Measurements from ENCODE around the gene PTPRQ. TPM values are rescaled to one million over a fixed set of nuclear protein-coding genes. Genes with fewer than 3 reads are reported as not detected.

PTPRQ gene
- total RNA-seq, 4 donors from 2014 or later = 0.24 to 0.47 (median 0.30) TPM; not detected in 1

DNA sequence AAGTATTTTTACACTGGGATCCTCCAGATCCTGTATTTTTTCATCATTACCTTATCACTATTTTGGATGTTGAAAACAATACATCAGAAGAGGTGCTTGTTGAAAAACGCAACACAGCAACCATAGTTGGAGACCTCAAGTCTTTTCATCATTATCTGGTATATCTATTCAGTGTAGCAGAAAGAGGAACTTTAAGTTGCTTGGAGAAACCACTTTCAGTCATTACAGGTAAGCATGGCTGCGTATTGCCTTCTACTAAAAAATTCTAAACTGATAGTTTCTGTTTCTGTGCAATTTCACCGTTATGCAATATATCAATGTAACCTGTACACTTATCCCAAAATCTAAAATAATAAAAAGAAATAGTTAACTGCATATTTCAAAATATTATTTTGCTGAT, 32.2 kb upstream of the PTPRQ start:
- no peaks in the 10 kb centered on the region for H3K36me3 ChIP-seq
- no peaks in the 10 kb centered on the region for H3K4me1 ChIP-seq
- DNase-seq (ENCODE audit: low spot score in 2 of 2) = no peak
- no peaks in the 10 kb centered on the region for H3K27me3 ChIP-seq
- no peak for TF ChIP-seq POLR2A (IDR thresholded peaks at IDR 0.05)
- TF ChIP-seq, protein P1, sequence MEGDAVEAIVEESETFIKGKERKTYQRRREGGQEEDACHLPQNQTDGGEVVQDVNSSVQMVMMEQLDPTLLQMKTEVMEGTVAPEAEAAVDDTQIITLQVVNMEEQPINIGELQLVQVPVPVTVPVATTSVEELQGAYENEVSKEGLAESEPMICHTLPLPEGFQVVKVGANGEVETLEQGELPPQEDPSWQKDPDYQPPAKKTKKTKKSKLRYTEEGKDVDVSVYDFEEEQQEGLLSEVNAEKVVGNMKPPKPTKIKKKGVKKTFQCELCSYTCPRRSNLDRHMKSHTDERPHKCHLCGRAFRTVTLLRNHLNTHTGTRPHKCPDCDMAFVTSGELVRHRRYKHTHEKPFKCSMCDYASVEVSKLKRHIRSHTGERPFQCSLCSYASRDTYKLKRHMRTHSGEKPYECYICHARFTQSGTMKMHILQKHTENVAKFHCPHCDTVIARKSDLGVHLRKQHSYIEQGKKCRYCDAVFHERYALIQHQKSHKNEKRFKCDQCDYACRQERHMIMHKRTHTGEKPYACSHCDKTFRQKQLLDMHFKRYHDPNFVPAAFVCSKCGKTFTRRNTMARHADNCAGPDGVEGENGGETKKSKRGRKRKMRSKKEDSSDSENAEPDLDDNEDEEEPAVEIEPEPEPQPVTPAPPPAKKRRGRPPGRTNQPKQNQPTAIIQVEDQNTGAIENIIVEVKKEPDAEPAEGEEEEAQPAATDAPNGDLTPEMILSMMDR (IDR thresholded peaks at IDR 0.05) = no peak
- no peak for TF ChIP-seq POLR2AphosphoS5 (IDR thresholded peaks at IDR 0.05)
- WGBS = 65% methylated on average over 3 of the region's 3 CpGs
- H3K9me3 ChIP-seq = no peaks in the 10 kb centered on the region
- no peak overlapping the region for H3K4me3 ChIP-seq
- no peak overlapping the region for H3K27ac ChIP-seq

DNA sequence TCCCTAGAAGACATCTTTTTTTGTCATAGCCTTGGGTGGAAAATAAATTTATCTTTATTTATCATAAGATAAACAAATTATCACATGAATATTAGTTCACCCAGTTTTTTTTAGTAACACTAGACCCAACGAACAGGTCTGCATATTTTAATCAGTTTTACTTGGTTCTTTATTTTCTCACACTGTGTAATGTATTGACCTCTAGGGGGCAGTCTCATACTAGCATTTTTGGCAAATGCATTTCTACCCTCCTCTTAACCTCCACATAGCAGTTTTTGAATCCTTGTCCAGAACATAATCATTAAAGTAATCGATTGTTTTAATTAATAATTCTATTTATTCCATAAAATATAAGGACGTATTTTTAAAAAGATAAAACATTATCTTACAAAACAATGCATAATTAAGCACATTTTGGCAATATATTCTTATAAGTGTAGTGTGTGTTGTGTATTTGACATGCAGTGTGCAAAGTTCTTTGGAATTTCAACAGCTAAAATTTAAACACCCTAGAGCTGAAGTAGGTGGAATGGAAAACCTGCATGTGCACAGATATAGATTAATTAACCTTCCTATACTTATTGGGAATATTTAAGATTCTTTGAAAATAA, 31.6 kb upstream of the PTPRQ start:
- no peak for DNase-seq (ENCODE audit: low spot score in 2 of 2)
- Histone ChIP-seq H3K9me3 (no peaks in the 10 kb centered on the region), H3K27ac (no peak overlapping the region), H3K4me1 (no peaks in the 10 kb centered on the region), H3K36me3 (no peaks in the 10 kb centered on the region), H3K27me3 (no peaks in the 10 kb centered on the region), H3K4me3 (no peak overlapping the region)
- WGBS = 6% methylated on average over 3 of the region's 3 CpGs
- no peak for TF ChIP-seq POLR2AphosphoS5 (IDR thresholded peaks at IDR 0.05)
- TF ChIP-seq, protein P1 (IDR thresholded peaks at IDR 0.05) = peak; percentile 12 to 63
- no peak for TF ChIP-seq EP300 (IDR thresholded peaks at IDR 0.05)
- no peak for TF ChIP-seq POLR2A (IDR thresholded peaks at IDR 0.05)

DNA sequence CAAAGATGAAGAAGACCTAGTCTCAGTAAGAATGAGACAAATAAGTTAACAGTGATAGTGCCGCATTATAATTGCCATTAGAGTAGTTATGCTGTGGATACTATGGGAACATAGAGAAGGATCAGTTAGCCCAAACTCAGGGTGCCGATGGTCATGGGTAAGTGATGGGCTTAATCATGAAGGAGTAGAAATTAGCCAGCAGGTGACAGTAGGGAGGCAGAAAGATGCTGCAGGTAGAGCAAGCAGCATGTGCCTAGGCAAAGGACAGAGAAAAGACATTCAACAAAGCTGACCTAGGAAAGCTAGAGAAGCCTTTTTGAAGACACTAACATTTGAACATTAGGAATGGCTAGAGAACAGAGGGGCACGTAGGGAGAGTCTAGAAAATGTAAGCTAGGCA, 30.6 kb upstream of the PTPRQ start:
- H3K9me3 ChIP-seq = no peaks in the 10 kb centered on the region
- H3K4me3 ChIP-seq = no peak overlapping the region
- H3K27ac ChIP-seq = no peak overlapping the region
- 94% methylated on average over 3 of the region's 3 CpGs for WGBS
- H3K36me3 ChIP-seq = no peaks in the 10 kb centered on the region
- no peak for DNase-seq (ENCODE audit: low spot score in 2 of 2)
- no peak for TF ChIP-seq POLR2A (IDR thresholded peaks at IDR 0.05)
- H3K4me1 ChIP-seq = no peaks in the 10 kb centered on the region
- no peaks in the 10 kb centered on the region for H3K27me3 ChIP-seq

DNA sequence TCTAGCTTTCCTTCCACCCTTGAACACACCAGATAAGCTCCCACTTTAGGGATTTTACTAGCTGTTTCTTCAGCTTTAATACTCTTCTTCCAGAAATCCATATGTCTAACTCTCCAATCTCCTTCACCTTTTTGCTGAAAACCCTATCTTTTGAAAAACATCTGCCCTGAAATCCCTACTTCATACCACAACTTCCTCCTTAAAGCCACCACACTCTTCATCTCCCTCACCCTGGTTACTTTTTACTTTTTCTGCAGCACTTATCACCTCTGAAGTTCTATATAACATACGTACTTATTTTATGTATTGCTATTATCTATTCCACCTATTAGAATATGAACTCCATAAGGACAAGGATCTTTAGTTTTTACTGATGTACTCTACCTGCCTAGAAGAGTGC, 28.6 kb upstream of the PTPRQ start:
- WGBS = 83% methylated on average over 1 of the region's 1 CpG
- no peak for TF ChIP-seq POLR2AphosphoS5 (IDR thresholded peaks at IDR 0.05)
- TF ChIP-seq POLR2A (IDR thresholded peaks at IDR 0.05) = no peak
- no peak for TF ChIP-seq EP300 (IDR thresholded peaks at IDR 0.05)
- TF ChIP-seq, protein P1 (IDR thresholded peaks at IDR 0.05) = no peak

DNA sequence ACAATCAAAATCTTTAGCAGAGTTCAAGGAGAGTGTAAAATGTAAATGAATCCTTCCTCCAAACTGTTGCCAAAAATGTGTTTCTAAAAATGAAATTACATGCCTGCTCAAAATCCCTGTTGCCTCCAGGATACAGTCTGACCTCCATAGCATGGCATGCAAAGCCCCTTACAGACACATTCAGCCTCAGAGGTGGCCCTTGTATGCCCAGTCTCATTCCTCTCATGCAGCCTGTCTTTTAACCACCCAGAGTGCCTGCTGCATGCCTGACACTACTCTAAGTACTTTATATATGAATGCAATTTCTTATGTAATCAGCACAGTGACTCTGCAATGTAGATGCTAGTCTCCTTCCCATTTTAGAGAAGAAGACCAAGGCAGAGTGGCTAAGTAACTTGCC, 24.4 kb upstream of the PTPRQ start:
- TF ChIP-seq, protein P1 (IDR thresholded peaks at IDR 0.05) = no peak
- TF ChIP-seq POLR2A (IDR thresholded peaks at IDR 0.05) = no peak
- TF ChIP-seq POLR2AphosphoS5 (IDR thresholded peaks at IDR 0.05) = no peak
- TF ChIP-seq EP300 (IDR thresholded peaks at IDR 0.05) = no peak
- Histone ChIP-seq H3K4me1 (no peaks in the 10 kb centered on the region), H3K36me3 (no peaks in the 10 kb centered on the region)

More for the DNA sequence above, 28.6 kb upstream of the PTPRQ start:
- H3K4me1 ChIP-seq = no peaks in the 10 kb centered on the region
- no peak overlapping the region for H3K27ac ChIP-seq
- H3K9me3 ChIP-seq = no peaks in the 10 kb centered on the region
- H3K36me3 ChIP-seq = no peaks in the 10 kb centered on the region
- no peak overlapping the region for H3K4me3 ChIP-seq
- no peak for DNase-seq (ENCODE audit: low spot score in 2 of 2)
- no peaks in the 10 kb centered on the region for H3K27me3 ChIP-seq

DNA sequence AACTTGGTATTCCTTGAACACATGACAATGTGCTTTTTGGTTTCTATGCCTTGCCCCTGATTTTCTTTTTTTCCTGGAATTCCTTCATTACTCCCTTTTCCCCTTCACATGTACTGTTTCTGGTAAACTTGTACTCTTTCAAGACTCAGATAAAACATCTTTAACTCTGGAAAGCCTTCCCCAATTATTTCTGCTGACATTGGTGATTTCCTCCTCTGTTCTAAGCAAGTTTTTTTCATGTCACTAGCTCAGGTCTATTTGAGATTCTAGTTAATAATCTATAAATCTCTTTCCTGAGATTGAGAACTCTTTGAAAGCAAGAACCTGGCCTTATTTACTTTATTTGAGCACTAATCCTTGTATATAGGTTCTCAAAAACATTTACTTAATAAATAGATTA, 24.0 kb upstream of the PTPRQ start:
- H3K9me3 ChIP-seq = no peaks in the 10 kb centered on the region
- no peak overlapping the region for H3K4me3 ChIP-seq
- no peaks in the 10 kb centered on the region for H3K36me3 ChIP-seq
- no peak for TF ChIP-seq POLR2AphosphoS5 (IDR thresholded peaks at IDR 0.05)
- TF ChIP-seq, protein P1 (IDR thresholded peaks at IDR 0.05) = no peak
- TF ChIP-seq POLR2A (IDR thresholded peaks at IDR 0.05) = no peak
- TF ChIP-seq EP300 (IDR thresholded peaks at IDR 0.05) = no peak
- H3K27ac ChIP-seq = no peak overlapping the region
- no peaks in the 10 kb centered on the region for H3K27me3 ChIP-seq
- no peak for DNase-seq (ENCODE audit: low spot score in 2 of 2)
- no peaks in the 10 kb centered on the region for H3K4me1 ChIP-seq

More for the DNA sequence above, 24.4 kb upstream of the PTPRQ start:
- Histone ChIP-seq H3K27me3 (no peaks in the 10 kb centered on the region), H3K4me3 (no peak overlapping the region), H3K27ac (no peak overlapping the region), H3K9me3 (no peaks in the 10 kb centered on the region)
- no peak for DNase-seq (ENCODE audit: low spot score in 2 of 2)

Measured in suprapubic skin (tissue), 4 donors.